ENCODE data around the gene RMI1. TPM values are rescaled to one million over a fixed set of nuclear protein-coding genes. Genes with fewer than 3 reads are reported as not detected.

Gene RMI1
- total RNA-seq, 1 donor from 2014 or later, result 6.7 TPM

- no peaks in the 10 kb centered on the region for H3K36me3 ChIP-seq (ENCODE audit: control insufficient read depth, insufficient read depth, low read length)
- H3K4me3 ChIP-seq (ENCODE audit: low read depth, low read length), result peak overlapping the region; percentile 41
- TF ChIP-seq CTCF (IDR thresholded peaks at IDR 0.05; ENCODE audit: insufficient read depth, low read length, poor library complexity, severe bottlenecking), result no peak
- H3K27me3 ChIP-seq (ENCODE audit: control insufficient read depth, insufficient read depth, low read length), result no peaks in the 10 kb centered on the region
- no peak for DNase-seq (ENCODE audit: low read depth)
Observed at GRCh38 chr9:83956086-83956435, 24.5 kb upstream of the RMI1 start.

GRCh38 chr9:83956436-83957247 lies 24.0 kb upstream of the RMI1 start:
- TF ChIP-seq CTCF (IDR thresholded peaks at IDR 0.05; ENCODE audit: insufficient read depth, low read length, poor library complexity, severe bottlenecking), result no peak
- Histone ChIP-seq H3K4me3 (ENCODE audit: low read depth, low read length) (peak overlapping the region; percentile 41), H3K36me3 (ENCODE audit: control insufficient read depth, insufficient read depth, low read length) (no peaks in the 10 kb centered on the region), H3K27me3 (ENCODE audit: control insufficient read depth, insufficient read depth, low read length) (no peaks in the 10 kb centered on the region)
- no peak for DNase-seq (ENCODE audit: low read depth)

- Histone ChIP-seq H3K36me3 (ENCODE audit: control insufficient read depth, insufficient read depth, low read length) (no peaks in the 10 kb centered on the region), H3K27me3 (ENCODE audit: control insufficient read depth, insufficient read depth, low read length) (no peaks in the 10 kb centered on the region), H3K4me3 (ENCODE audit: low read depth, low read length) (peak overlapping the region; percentile 41)
- TF ChIP-seq CTCF (IDR thresholded peaks at IDR 0.05; ENCODE audit: insufficient read depth, low read length, poor library complexity, severe bottlenecking), result no peak
- no peak for DNase-seq (ENCODE audit: low read depth)
Observed at GRCh38 chr9:83957248-83957513, 23.4 kb upstream of the RMI1 start.

GRCh38 chr9:83959061-83959460 lies 21.5 kb upstream of the RMI1 start:
- TF ChIP-seq CTCF (IDR thresholded peaks at IDR 0.05; ENCODE audit: insufficient read depth, low read length, poor library complexity, severe bottlenecking), result no peak
- no peaks in the 10 kb centered on the region for H3K27me3 ChIP-seq (ENCODE audit: control insufficient read depth, insufficient read depth, low read length)
- H3K36me3 ChIP-seq (ENCODE audit: control insufficient read depth, insufficient read depth, low read length), result no peaks in the 10 kb centered on the region
- peak; percentile 88 for DNase-seq (ENCODE audit: low read depth)
- H3K4me3 ChIP-seq (ENCODE audit: low read depth, low read length), result no peak overlapping the region

GRCh38 chr9:83960991-83961390 lies 19.6 kb upstream of the RMI1 start:
- Histone ChIP-seq H3K27me3 (ENCODE audit: control insufficient read depth, insufficient read depth, low read length) (no peaks in the 10 kb centered on the region), H3K4me3 (ENCODE audit: low read depth, low read length) (no peak overlapping the region), H3K36me3 (ENCODE audit: control insufficient read depth, insufficient read depth, low read length) (no peaks in the 10 kb centered on the region)
- no peak for TF ChIP-seq CTCF (IDR thresholded peaks at IDR 0.05; ENCODE audit: insufficient read depth, low read length, poor library complexity, severe bottlenecking)
- no peak for DNase-seq (ENCODE audit: low read depth)

GRCh38 chr9:83962165-83962564 lies 18.4 kb upstream of the RMI1 start:
- no peak for TF ChIP-seq CTCF (IDR thresholded peaks at IDR 0.05; ENCODE audit: insufficient read depth, low read length, poor library complexity, severe bottlenecking)
- no peak for DNase-seq (ENCODE audit: low read depth)

More at GRCh38 chr9:83962165-83962564, 18.4 kb upstream of the RMI1 start:
- Histone ChIP-seq H3K27me3 (ENCODE audit: control insufficient read depth, insufficient read depth, low read length) (no peaks in the 10 kb centered on the region), H3K36me3 (ENCODE audit: control insufficient read depth, insufficient read depth, low read length) (no peaks in the 10 kb centered on the region), H3K4me3 (ENCODE audit: low read depth, low read length) (no peak overlapping the region)
